GM21381 (cell line): ENCODE measurements around the gene THRB.

Experiments
- ATAC-seq: cut with Tn5 transposase; IDR thresholded peaks from one replicate; pipeline ENCODE4 v1.9.1; 2021; ENCODE audit warnings: mild to moderate bottlenecking, moderate library complexity; ENCODE audit not compliant: unreplicated experiment

THRB gene

GRCh38 chr3:24357635-24358034, 137.0 kb downstream of the THRB start:
- ATAC-seq = no peak

- ATAC-seq = no peak
Measured at GRCh38 chr3:24355806-24356205, 138.8 kb downstream of the THRB start.

GRCh38 chr3:24354230-24354629, 140.4 kb downstream of the THRB start:
- no peak for ATAC-seq

- no peak for ATAC-seq
Measured at GRCh38 chr3:24352893-24353553, 141.6 kb downstream of the THRB start.

- ATAC-seq = no peak
Measured at GRCh38 chr3:24351779-24352469, 142.7 kb downstream of the THRB start.

- ATAC-seq = no peak
Measured at GRCh38 chr3:24349367-24350019, 145.2 kb downstream of the THRB start.

GRCh38 chr3:24348348-24348747, 146.3 kb downstream of the THRB start:
- ATAC-seq = no peak

GRCh38 chr3:24344784-24345439, 149.7 kb downstream of the THRB start:
- no peak for ATAC-seq

GRCh38 chr3:24343084-24343783, 151.4 kb downstream of the THRB start:
- ATAC-seq = no peak

GRCh38 chr3:24342275-24342674, 152.4 kb downstream of the THRB start:
- ATAC-seq = no peak

- no peak for ATAC-seq
Measured at GRCh38 chr3:24341668-24342067, 153.0 kb downstream of the THRB start.

- no peak for ATAC-seq
Measured at GRCh38 chr3:24340966-24341365, 153.7 kb downstream of the THRB start.

- no peak for ATAC-seq
Measured at GRCh38 chr3:24340161-24340560, 154.5 kb downstream of the THRB start.

- ATAC-seq = no peak
Measured at GRCh38 chr3:24339266-24339825, 155.3 kb downstream of the THRB start.

GRCh38 chr3:24338409-24339130, 156.1 kb downstream of the THRB start:
- no peak for ATAC-seq

- ATAC-seq = no peak
Measured at GRCh38 chr3:24336101-24336500, 158.5 kb downstream of the THRB start.

- ATAC-seq = no peak
Measured at GRCh38 chr3:24332092-24332491, 162.6 kb downstream of the THRB start.

GRCh38 chr3:24323272-24323671, 171.4 kb downstream of the THRB start:
- ATAC-seq = no peak

GRCh38 chr3:24320601-24321000, 174.0 kb downstream of the THRB start:
- no peak for ATAC-seq

- ATAC-seq = no peak
Measured at GRCh38 chr3:24318677-24319287, 175.9 kb downstream of the THRB start.
